DOHH2 (cell line): ENCODE measurements around the gene TMTC2.

Source experiments
- H3F3A ChIP-seq: fragments of 200-600 bp; sonication (generic), shearing (Covaris generic); 2 replicates; pipeline ENCODE4 v1.6.0; 2016; ENCODE audit warnings: antibody characterized with exemption, mild to moderate bottlenecking; ENCODE audit not compliant: control insufficient read depth, insufficient read depth
- H3K27ac ChIP-seq: fragments of 200-600 bp; sonication (generic); 2 replicates; pipeline ENCODE4 v1.5.1; 2014; ENCODE audit warnings: low read depth, mild to moderate bottlenecking, low read length, moderate library complexity
- H3K27me3 ChIP-seq: fragments of 200-600 bp; sonication (generic); 2 replicates; pipeline ENCODE4 v1.6.1; 2014; ENCODE audit warnings: mild to moderate bottlenecking, low read length, mixed read lengths; ENCODE audit not compliant: control insufficient read depth
- H3K36me3 ChIP-seq: fragments of 200-600 bp; sonication (generic); 2 replicates; pipeline ENCODE4 v1.6.1; 2014; ENCODE audit warnings: mild to moderate bottlenecking, low read length, moderate library complexity, mixed read lengths; ENCODE audit not compliant: control insufficient read depth
- H3K4me1 ChIP-seq: fragments of 200-600 bp; sonication (generic); 2 replicates; pipeline ENCODE4 v1.6.1; 2014; ENCODE audit warnings: mild to moderate bottlenecking, low read length, mixed read lengths; ENCODE audit not compliant: control insufficient read depth
- H3K4me2 ChIP-seq: fragments of 200-600 bp; sonication (generic); 2 replicates; pipeline ENCODE4 v1.6.0; 2014; ENCODE audit warnings: mild to moderate bottlenecking, low read length, moderate library complexity
- H3K4me3 ChIP-seq: fragments of 200-600 bp; sonication (generic); 2 replicates; pipeline ENCODE4 v1.5.1; 2014; ENCODE audit warnings: mild to moderate bottlenecking, low read length, mixed read lengths
- H3K79me2 ChIP-seq: fragments of 200-600 bp; sonication (generic); 2 replicates; pipeline ENCODE4 v1.6.1; 2014; ENCODE audit warnings: mild to moderate bottlenecking, low read length, mixed read lengths; ENCODE audit not compliant: control insufficient read depth
- H3K9me2 ChIP-seq: fragments of 200-600 bp; sonication (generic); replicated peaks from 2 replicates; pipeline ENCODE4 v1.6.1; 2014; ENCODE audit warnings: mild to moderate bottlenecking, low read length, mixed read lengths; ENCODE audit not compliant: control insufficient read depth
- H3K9me3 ChIP-seq: fragments of 200-600 bp; sonication (generic); 2 replicates; pipeline ENCODE4 v1.6.1; 2014; ENCODE audit warnings: antibody characterized with exemption, low read length, mixed read lengths; ENCODE audit not compliant: control insufficient read depth, insufficient read depth
- H4K20me1 ChIP-seq: fragments of 200-600 bp; sonication (generic); 2 replicates; pipeline ENCODE4 v1.6.0; 2014; ENCODE audit warnings: low read depth, mild to moderate bottlenecking, antibody characterized with exemption, low read length, moderate library complexity; ENCODE audit not compliant: control insufficient read depth, insufficient read depth
- EZH2phosphoT487 ChIP-seq: fragments of 200-600 bp; sonication (generic); IDR thresholded peaks from 2 replicates; pipeline ENCODE4 v1.6.1; 2017; ENCODE audit warnings: borderline replicate concordance, mild to moderate bottlenecking, antibody characterized with exemption, low read length, moderate library complexity, mixed read lengths
- TF ChIP-seq, protein P1 (sequence below): fragments of 200-600 bp; sonication (generic); IDR thresholded peaks from one replicate; pipeline ENCODE4 v1.5.1; 2014; ENCODE audit warnings: antibody characterized with exemption, mild to moderate bottlenecking, low read depth, low read length; ENCODE audit not compliant: poor library complexity, severe bottlenecking

TMTC2 gene

GRCh38 chr12:83059107-83059506 lies 372.4 kb downstream of the TMTC2 start:
- Histone ChIP-seq H3K36me3 (no peaks in the 10 kb centered on the region), H3K27me3 (no peaks in the 10 kb centered on the region), H3F3A (no peaks in the 10 kb centered on the region), H3K4me1 (no peaks in the 10 kb centered on the region), H3K4me3 (no peak overlapping the region), H3K9me2 (no peaks in the 10 kb centered on the region), H3K4me2 (no peak overlapping the region), H3K27ac (no peak overlapping the region), H3K9me3 (no peaks in the 10 kb centered on the region), H4K20me1 (no peaks in the 10 kb centered on the region), H3K79me2 (no peaks in the 10 kb centered on the region)
- TF ChIP-seq EZH2phosphoT487 = no peak
- TF ChIP-seq, protein P1, sequence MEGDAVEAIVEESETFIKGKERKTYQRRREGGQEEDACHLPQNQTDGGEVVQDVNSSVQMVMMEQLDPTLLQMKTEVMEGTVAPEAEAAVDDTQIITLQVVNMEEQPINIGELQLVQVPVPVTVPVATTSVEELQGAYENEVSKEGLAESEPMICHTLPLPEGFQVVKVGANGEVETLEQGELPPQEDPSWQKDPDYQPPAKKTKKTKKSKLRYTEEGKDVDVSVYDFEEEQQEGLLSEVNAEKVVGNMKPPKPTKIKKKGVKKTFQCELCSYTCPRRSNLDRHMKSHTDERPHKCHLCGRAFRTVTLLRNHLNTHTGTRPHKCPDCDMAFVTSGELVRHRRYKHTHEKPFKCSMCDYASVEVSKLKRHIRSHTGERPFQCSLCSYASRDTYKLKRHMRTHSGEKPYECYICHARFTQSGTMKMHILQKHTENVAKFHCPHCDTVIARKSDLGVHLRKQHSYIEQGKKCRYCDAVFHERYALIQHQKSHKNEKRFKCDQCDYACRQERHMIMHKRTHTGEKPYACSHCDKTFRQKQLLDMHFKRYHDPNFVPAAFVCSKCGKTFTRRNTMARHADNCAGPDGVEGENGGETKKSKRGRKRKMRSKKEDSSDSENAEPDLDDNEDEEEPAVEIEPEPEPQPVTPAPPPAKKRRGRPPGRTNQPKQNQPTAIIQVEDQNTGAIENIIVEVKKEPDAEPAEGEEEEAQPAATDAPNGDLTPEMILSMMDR = no peak

- Histone ChIP-seq H3F3A (no peaks in the 10 kb centered on the region), H4K20me1 (no peaks in the 10 kb centered on the region), H3K27ac (no peak overlapping the region), H3K4me3 (no peak overlapping the region), H3K4me2 (no peak overlapping the region), H3K9me3 (no peaks in the 10 kb centered on the region), H3K79me2 (no peaks in the 10 kb centered on the region), H3K9me2 (peaks cover 3% of the 10 kb centered on the region; the same call in 1 of the 2 replicates), H3K27me3 (no peaks in the 10 kb centered on the region), H3K36me3 (no peaks in the 10 kb centered on the region), H3K4me1 (no peaks in the 10 kb centered on the region)
- no peak for TF ChIP-seq EZH2phosphoT487
- TF ChIP-seq, protein P1 = no peak
These were observed 378.9 kb downstream of the TMTC2 start for GRCh38 chr12:83065562-83065961.

DNA sequence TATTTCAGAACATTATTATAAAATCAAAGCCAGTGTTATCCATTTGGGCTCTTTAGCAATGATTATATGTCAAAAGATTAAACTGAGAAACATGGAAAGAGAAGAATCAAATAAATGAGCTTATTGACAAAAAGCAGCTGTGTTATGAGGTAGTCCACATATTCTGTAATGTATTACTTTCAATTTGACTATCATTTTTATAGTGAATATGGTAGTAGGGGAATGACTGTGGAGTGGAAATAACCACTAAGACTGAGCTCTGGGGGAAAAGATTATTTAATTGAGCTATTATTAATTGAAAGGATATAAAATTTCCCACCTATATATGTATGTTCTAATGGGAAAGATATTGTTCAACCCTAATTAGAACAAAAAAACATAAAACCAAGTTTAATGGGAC lies 381.3 kb downstream of the TMTC2 start:
- no peak for TF ChIP-seq EZH2phosphoT487
- TF ChIP-seq, protein P1 = no peak
- Histone ChIP-seq H4K20me1 (no peaks in the 10 kb centered on the region), H3K27ac (no peak overlapping the region), H3F3A (no peaks in the 10 kb centered on the region), H3K9me3 (no peaks in the 10 kb centered on the region), H3K4me1 (no peaks in the 10 kb centered on the region), H3K36me3 (no peaks in the 10 kb centered on the region), H3K9me2 (peaks cover 3% of the 10 kb centered on the region; the same call in 1 of the 2 replicates), H3K27me3 (no peaks in the 10 kb centered on the region), H3K79me2 (no peaks in the 10 kb centered on the region), H3K4me3 (no peak overlapping the region), H3K4me2 (no peak overlapping the region)
